ENCODE data around the gene MARCHF3. TPM values are rescaled to one million over a fixed set of nuclear protein-coding genes. Genes with fewer than 3 reads are reported as not detected.
"Not testable (repeated sequence)": the region's sequence is repeated elsewhere in the genome, so short reads cannot be mapped to it uniquely, and the experiment has no call there.

Gene MARCHF3
- total RNA-seq, 4 donors from 2014 or later: 1.5 to 12.8 (median 6.0) TPM

- H3K9me3 ChIP-seq: no peaks in the 10 kb centered on the region
- no peaks in the 10 kb centered on the region for H3K27me3 ChIP-seq
- no peak overlapping the region for H3K27ac ChIP-seq
- 37 to 46% methylated on average over 5 of the region's 5 CpGs for WGBS, 2 donors (ENCODE audit: low coverage in 1 of 2)
- no peak overlapping the region for H3K4me3 ChIP-seq
- no peaks in the 10 kb centered on the region for H3K4me1 ChIP-seq
- no peak for TF ChIP-seq POLR2AphosphoS5 (IDR thresholded peaks at IDR 0.05)
- no peak for TF ChIP-seq CTCF (IDR thresholded peaks at IDR 0.05)
- no peak for TF ChIP-seq POLR2A (IDR thresholded peaks at IDR 0.05)
- no peak for TF ChIP-seq EP300 (IDR thresholded peaks at IDR 0.05)
- ATAC-seq: no peak
- H3K36me3 ChIP-seq: no peaks in the 10 kb centered on the region
Measured at GRCh38 chr5:127006744-127007143, 23.6 kb downstream of the MARCHF3 start.

DNA sequence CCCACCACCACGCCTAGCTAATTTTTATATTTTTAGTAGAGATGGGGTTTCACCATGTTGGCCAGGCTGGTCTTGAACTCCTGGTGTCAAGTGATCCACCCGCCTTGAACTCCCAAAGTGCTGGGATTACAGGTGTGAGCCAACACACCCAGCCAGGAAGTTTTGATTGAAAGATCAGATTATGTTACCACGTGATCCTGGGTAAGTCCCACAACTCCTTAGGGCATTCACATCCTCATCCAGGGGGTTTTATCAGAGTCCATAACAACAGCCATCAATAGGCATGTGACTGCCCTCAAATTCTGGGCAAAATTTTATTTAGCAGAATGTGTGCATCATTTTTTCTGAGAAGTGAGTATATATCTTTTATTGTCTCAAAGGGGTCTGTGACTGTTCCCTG lies 25.1 kb downstream of the MARCHF3 start:
- not testable (repeated sequence) for H3K27ac ChIP-seq, H3K36me3 ChIP-seq, H3K27me3 ChIP-seq, H3K4me1 ChIP-seq, H3K4me3 ChIP-seq, H3K9me3 ChIP-seq, ATAC-seq
- WGBS, 2 donors (ENCODE audit: low coverage in 1 of 2): 77 to 80% methylated on average over 1 to 3 of the region's 3 CpGs

DNA sequence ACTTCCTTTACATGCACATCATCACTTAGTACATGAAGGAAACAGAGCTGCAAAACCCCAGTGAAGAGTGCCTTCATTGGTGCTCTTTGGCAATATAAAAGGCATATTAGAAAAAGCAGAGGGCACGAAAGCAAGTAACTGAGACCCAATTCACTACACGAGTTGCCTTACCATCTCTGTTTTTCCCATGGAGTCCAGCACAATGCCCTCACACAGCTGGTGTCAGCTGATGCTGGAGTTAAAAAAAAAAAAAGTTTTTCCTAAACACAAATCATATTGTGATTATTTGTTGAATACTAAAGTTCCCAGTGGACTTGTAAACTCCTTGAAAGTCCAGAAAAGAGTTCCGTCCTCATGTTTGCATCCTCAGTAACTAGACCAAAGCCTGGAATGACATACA lies 25.6 kb downstream of the MARCHF3 start:
- no peak for TF ChIP-seq EP300 (IDR thresholded peaks at IDR 0.05)
- no peak for TF ChIP-seq CTCF (IDR thresholded peaks at IDR 0.05)
- TF ChIP-seq POLR2A (IDR thresholded peaks at IDR 0.05): no peak
- TF ChIP-seq POLR2AphosphoS5 (IDR thresholded peaks at IDR 0.05): no peak
- H3K27ac ChIP-seq: no peak overlapping the region
- no peak for ATAC-seq

GRCh38 chr5:127003798-127004495 lies 26.4 kb downstream of the MARCHF3 start:
- Histone ChIP-seq H3K4me1 (no peaks in the 10 kb centered on the region), H3K4me3 (no peak overlapping the region), H3K27me3 (no peaks in the 10 kb centered on the region), H3K36me3 (no peaks in the 10 kb centered on the region), H3K9me3 (no peaks in the 10 kb centered on the region), H3K27ac (no peak overlapping the region)
- TF ChIP-seq EP300 (IDR thresholded peaks at IDR 0.05): no peak
- 82 to 85% methylated on average over 7 of the region's 7 CpGs for WGBS, 2 donors (ENCODE audit: low coverage in 1 of 2)
- no peak for ATAC-seq

More for the DNA sequence above, 25.6 kb downstream of the MARCHF3 start:
- 74 to 90% methylated on average over 3 of the region's 3 CpGs for WGBS, 2 donors (ENCODE audit: low coverage in 1 of 2)
- Histone ChIP-seq H3K27me3 (no peaks in the 10 kb centered on the region), H3K4me3 (no peak overlapping the region), H3K9me3 (no peaks in the 10 kb centered on the region), H3K36me3 (no peaks in the 10 kb centered on the region), H3K4me1 (no peaks in the 10 kb centered on the region)

GRCh38 chr5:127002390-127002789 lies 28.0 kb downstream of the MARCHF3 start:
- Histone ChIP-seq H3K4me3 (no peak overlapping the region), H3K9me3 (no peaks in the 10 kb centered on the region), H3K36me3 (no peaks in the 10 kb centered on the region), H3K27me3 (no peaks in the 10 kb centered on the region), H3K27ac (no peak overlapping the region), H3K4me1 (no peaks in the 10 kb centered on the region)
- WGBS, 2 donors (ENCODE audit: low coverage in 1 of 2): 26 to 38% methylated on average over 3 of the region's 3 CpGs
- TF ChIP-seq POLR2A (IDR thresholded peaks at IDR 0.05): no peak
- no peak for TF ChIP-seq POLR2AphosphoS5 (IDR thresholded peaks at IDR 0.05)
- no peak for TF ChIP-seq EP300 (IDR thresholded peaks at IDR 0.05)
- TF ChIP-seq CTCF (IDR thresholded peaks at IDR 0.05): no peak
- ATAC-seq: no peak

GRCh38 chr5:127001621-127002296 lies 28.6 kb downstream of the MARCHF3 start:
- no peak for ATAC-seq
- Histone ChIP-seq H3K9me3 (no peaks in the 10 kb centered on the region), H3K4me3 (no peak overlapping the region), H3K27me3 (no peaks in the 10 kb centered on the region), H3K36me3 (no peaks in the 10 kb centered on the region), H3K4me1 (no peaks in the 10 kb centered on the region), H3K27ac (no peak overlapping the region)
- 73 to 80% methylated on average over 3 of the region's 4 CpGs for WGBS, 2 donors (ENCODE audit: low coverage in 1 of 2)
- TF ChIP-seq POLR2A (IDR thresholded peaks at IDR 0.05) (no peak), EP300 (IDR thresholded peaks at IDR 0.05) (no peak), CTCF (IDR thresholded peaks at IDR 0.05) (no peak), POLR2AphosphoS5 (IDR thresholded peaks at IDR 0.05) (no peak)

All from gastroesophageal sphincter (tissue), 4 donors.